ENCODE results near the gene IL11. TPM values are rescaled to one million over a fixed set of nuclear protein-coding genes. Genes with fewer than 3 reads are reported as not detected.

The IL11 gene
- total RNA-seq, 1 experiment from 2014 or later, result 1.8 TPM

DNA sequence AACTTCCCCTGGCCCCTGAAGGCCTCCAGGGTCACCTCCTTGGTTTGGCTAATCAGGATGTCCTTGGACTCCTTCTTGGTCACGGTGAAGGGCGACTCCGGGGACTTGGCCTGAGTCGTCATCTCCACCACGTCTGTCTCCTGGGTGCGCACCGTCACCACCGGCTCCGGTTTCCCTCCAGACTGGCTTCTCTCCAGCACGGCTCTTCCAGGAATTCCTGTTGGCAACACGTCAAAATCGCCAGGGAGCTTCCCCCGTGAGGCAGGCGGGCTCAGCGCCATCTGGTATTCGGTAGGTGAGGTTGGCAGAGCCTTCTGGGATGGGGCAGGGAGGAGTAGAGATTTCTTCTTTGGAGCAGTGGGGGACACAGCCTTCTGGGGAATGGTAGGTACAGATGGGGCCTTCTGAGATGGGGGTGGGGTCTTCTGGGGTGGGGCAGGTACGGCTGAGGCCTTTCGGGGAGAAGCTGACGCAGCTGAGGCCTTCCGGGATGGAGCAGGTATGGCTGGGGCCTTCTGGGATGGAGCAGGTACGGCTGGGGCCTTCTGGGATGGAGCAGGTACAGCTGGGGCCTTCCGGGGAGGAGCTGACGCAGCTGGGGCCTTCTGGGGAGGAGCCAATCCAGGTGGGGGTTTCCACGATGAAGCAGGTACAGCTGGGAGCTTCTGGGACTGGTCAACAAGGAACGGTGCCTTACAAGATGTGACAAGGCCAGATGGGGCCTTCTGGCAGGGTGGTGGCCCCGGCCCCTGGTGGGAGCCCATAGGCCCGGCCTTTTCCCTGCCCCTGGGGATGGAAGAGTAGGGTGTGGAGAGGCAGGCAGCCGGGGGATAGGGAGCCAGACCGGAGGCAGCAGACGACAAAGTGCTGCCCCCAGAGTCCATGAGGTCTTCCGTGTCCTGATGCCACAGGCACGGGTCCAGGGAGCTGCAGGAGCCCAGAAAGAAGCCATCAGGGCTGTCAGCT, 11.0 kb downstream of the IL11 start (continued):
- TF ChIP-seq, protein P1, sequence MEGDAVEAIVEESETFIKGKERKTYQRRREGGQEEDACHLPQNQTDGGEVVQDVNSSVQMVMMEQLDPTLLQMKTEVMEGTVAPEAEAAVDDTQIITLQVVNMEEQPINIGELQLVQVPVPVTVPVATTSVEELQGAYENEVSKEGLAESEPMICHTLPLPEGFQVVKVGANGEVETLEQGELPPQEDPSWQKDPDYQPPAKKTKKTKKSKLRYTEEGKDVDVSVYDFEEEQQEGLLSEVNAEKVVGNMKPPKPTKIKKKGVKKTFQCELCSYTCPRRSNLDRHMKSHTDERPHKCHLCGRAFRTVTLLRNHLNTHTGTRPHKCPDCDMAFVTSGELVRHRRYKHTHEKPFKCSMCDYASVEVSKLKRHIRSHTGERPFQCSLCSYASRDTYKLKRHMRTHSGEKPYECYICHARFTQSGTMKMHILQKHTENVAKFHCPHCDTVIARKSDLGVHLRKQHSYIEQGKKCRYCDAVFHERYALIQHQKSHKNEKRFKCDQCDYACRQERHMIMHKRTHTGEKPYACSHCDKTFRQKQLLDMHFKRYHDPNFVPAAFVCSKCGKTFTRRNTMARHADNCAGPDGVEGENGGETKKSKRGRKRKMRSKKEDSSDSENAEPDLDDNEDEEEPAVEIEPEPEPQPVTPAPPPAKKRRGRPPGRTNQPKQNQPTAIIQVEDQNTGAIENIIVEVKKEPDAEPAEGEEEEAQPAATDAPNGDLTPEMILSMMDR (IDR thresholded peaks at IDR 0.05), result no peak
- TF ChIP-seq, protein P2, sequence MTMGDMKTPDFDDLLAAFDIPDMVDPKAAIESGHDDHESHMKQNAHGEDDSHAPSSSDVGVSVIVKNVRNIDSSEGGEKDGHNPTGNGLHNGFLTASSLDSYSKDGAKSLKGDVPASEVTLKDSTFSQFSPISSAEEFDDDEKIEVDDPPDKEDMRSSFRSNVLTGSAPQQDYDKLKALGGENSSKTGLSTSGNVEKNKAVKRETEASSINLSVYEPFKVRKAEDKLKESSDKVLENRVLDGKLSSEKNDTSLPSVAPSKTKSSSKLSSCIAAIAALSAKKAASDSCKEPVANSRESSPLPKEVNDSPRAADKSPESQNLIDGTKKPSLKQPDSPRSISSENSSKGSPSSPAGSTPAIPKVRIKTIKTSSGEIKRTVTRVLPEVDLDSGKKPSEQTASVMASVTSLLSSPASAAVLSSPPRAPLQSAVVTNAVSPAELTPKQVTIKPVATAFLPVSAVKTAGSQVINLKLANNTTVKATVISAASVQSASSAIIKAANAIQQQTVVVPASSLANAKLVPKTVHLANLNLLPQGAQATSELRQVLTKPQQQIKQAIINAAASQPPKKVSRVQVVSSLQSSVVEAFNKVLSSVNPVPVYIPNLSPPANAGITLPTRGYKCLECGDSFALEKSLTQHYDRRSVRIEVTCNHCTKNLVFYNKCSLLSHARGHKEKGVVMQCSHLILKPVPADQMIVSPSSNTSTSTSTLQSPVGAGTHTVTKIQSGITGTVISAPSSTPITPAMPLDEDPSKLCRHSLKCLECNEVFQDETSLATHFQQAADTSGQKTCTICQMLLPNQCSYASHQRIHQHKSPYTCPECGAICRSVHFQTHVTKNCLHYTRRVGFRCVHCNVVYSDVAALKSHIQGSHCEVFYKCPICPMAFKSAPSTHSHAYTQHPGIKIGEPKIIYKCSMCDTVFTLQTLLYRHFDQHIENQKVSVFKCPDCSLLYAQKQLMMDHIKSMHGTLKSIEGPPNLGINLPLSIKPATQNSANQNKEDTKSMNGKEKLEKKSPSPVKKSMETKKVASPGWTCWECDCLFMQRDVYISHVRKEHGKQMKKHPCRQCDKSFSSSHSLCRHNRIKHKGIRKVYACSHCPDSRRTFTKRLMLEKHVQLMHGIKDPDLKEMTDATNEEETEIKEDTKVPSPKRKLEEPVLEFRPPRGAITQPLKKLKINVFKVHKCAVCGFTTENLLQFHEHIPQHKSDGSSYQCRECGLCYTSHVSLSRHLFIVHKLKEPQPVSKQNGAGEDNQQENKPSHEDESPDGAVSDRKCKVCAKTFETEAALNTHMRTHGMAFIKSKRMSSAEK (CRISPR knock-in tag; IDR thresholded peaks at IDR 0.05; ENCODE audit: borderline replicate concordance), result no peak

DNA sequence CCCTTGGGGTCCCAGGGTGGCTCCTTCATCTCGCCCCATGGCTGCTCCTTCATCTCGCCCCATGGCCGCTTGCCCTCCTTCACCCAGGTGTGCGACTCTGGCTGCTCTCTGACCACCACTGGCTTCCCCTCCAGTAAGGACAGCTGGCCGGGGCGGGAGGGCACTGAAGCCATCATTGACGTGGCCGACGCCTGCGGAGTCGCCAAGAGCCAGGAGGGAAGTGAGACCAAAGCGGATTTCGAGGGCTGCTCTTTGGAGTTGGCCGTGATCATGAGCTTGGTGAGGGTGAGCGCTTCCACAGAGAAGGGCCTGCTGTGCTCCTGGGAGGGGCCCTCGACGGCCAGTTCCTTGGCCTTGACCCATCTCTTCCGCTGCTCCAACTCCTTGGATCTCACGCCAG, 11.8 kb downstream of the IL11 start:
- H3K4me1 Mint-ChIP-seq, result peaks cover 7% of the 10 kb centered on the region
- H3K36me3 Mint-ChIP-seq, result no peaks in the 10 kb centered on the region
- H3K27me3 Mint-ChIP-seq (ENCODE audit: low read depth), result peaks cover 61% of the 10 kb centered on the region
- TF ChIP-seq, protein P3, sequence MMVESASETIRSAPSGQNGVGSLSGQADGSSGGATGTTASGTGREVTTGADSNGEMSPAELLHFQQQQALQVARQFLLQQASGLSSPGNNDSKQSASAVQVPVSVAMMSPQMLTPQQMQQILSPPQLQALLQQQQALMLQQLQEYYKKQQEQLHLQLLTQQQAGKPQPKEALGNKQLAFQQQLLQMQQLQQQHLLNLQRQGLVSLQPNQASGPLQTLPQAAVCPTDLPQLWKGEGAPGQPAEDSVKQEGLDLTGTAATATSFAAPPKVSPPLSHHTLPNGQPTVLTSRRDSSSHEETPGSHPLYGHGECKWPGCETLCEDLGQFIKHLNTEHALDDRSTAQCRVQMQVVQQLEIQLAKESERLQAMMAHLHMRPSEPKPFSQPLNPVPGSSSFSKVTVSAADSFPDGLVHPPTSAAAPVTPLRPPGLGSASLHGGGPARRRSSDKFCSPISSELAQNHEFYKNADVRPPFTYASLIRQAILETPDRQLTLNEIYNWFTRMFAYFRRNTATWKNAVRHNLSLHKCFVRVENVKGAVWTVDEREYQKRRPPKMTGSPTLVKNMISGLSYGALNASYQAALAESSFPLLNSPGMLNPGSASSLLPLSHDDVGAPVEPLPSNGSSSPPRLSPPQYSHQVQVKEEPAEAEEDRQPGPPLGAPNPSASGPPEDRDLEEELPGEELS (CRISPR knock-in tag; IDR thresholded peaks at IDR 0.05), result no peak
- TF ChIP-seq ZBTB21 (CRISPR knock-in tag; IDR thresholded peaks at IDR 0.05; ENCODE audit: borderline replicate concordance) (no peak), TEAD1 (CRISPR knock-in tag; IDR thresholded peaks at IDR 0.05) (no peak), NR2C2 (CRISPR knock-in tag; IDR thresholded peaks at IDR 0.05) (no peak), ETV6 (CRISPR knock-in tag; IDR thresholded peaks at IDR 0.05) (no peak), TEAD4 (CRISPR knock-in tag; IDR thresholded peaks at IDR 0.05) (no peak), NFE2L1 (CRISPR knock-in tag; IDR thresholded peaks at IDR 0.05) (no peak), ZNF416 (CRISPR knock-in tag; IDR thresholded peaks at IDR 0.05) (no peak)
- TF ChIP-seq, protein P4, sequence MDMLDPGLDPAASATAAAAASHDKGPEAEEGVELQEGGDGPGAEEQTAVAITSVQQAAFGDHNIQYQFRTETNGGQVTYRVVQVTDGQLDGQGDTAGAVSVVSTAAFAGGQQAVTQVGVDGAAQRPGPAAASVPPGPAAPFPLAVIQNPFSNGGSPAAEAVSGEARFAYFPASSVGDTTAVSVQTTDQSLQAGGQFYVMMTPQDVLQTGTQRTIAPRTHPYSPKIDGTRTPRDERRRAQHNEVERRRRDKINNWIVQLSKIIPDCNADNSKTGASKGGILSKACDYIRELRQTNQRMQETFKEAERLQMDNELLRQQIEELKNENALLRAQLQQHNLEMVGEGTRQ (CRISPR knock-in tag; IDR thresholded peaks at IDR 0.05), result no peak
- TF ChIP-seq, protein P5, sequence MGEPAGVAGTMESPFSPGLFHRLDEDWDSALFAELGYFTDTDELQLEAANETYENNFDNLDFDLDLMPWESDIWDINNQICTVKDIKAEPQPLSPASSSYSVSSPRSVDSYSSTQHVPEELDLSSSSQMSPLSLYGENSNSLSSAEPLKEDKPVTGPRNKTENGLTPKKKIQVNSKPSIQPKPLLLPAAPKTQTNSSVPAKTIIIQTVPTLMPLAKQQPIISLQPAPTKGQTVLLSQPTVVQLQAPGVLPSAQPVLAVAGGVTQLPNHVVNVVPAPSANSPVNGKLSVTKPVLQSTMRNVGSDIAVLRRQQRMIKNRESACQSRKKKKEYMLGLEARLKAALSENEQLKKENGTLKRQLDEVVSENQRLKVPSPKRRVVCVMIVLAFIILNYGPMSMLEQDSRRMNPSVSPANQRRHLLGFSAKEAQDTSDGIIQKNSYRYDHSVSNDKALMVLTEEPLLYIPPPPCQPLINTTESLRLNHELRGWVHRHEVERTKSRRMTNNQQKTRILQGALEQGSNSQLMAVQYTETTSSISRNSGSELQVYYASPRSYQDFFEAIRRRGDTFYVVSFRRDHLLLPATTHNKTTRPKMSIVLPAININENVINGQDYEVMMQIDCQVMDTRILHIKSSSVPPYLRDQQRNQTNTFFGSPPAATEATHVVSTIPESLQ (CRISPR knock-in tag; IDR thresholded peaks at IDR 0.05), result no peak
- TF ChIP-seq, protein P6, sequence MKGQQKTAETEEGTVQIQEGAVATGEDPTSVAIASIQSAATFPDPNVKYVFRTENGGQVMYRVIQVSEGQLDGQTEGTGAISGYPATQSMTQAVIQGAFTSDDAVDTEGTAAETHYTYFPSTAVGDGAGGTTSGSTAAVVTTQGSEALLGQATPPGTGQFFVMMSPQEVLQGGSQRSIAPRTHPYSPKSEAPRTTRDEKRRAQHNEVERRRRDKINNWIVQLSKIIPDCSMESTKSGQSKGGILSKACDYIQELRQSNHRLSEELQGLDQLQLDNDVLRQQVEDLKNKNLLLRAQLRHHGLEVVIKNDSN (CRISPR knock-in tag; IDR thresholded peaks at IDR 0.05), result no peak
- TF ChIP-seq, protein P7, sequence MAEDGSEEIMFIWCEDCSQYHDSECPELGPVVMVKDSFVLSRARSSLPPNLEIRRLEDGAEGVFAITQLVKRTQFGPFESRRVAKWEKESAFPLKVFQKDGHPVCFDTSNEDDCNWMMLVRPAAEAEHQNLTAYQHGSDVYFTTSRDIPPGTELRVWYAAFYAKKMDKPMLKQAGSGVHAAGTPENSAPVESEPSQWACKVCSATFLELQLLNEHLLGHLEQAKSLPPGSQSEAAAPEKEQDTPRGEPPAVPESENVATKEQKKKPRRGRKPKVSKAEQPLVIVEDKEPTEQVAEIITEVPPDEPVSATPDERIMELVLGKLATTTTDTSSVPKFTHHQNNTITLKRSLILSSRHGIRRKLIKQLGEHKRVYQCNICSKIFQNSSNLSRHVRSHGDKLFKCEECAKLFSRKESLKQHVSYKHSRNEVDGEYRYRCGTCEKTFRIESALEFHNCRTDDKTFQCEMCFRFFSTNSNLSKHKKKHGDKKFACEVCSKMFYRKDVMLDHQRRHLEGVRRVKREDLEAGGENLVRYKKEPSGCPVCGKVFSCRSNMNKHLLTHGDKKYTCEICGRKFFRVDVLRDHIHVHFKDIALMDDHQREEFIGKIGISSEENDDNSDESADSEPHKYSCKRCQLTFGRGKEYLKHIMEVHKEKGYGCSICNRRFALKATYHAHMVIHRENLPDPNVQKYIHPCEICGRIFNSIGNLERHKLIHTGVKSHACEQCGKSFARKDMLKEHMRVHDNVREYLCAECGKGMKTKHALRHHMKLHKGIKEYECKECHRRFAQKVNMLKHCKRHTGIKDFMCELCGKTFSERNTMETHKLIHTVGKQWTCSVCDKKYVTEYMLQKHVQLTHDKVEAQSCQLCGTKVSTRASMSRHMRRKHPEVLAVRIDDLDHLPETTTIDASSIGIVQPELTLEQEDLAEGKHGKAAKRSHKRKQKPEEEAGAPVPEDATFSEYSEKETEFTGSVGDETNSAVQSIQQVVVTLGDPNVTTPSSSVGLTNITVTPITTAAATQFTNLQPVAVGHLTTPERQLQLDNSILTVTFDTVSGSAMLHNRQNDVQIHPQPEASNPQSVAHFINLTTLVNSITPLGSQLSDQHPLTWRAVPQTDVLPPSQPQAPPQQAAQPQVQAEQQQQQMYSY (CRISPR knock-in tag; IDR thresholded peaks at IDR 0.05), result no peak
- TF ChIP-seq, protein P8, sequence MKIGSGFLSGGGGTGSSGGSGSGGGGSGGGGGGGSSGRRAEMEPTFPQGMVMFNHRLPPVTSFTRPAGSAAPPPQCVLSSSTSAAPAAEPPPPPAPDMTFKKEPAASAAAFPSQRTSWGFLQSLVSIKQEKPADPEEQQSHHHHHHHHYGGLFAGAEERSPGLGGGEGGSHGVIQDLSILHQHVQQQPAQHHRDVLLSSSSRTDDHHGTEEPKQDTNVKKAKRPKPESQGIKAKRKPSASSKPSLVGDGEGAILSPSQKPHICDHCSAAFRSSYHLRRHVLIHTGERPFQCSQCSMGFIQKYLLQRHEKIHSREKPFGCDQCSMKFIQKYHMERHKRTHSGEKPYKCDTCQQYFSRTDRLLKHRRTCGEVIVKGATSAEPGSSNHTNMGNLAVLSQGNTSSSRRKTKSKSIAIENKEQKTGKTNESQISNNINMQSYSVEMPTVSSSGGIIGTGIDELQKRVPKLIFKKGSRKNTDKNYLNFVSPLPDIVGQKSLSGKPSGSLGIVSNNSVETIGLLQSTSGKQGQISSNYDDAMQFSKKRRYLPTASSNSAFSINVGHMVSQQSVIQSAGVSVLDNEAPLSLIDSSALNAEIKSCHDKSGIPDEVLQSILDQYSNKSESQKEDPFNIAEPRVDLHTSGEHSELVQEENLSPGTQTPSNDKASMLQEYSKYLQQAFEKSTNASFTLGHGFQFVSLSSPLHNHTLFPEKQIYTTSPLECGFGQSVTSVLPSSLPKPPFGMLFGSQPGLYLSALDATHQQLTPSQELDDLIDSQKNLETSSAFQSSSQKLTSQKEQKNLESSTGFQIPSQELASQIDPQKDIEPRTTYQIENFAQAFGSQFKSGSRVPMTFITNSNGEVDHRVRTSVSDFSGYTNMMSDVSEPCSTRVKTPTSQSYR (CRISPR knock-in tag; IDR thresholded peaks at IDR 0.05), result no peak
- H3K27ac Mint-ChIP-seq, result no peak overlapping the region
- H3K9me3 Mint-ChIP-seq, result no peaks in the 10 kb centered on the region
- DNase-seq (ENCODE audit: low spot score), result no peak
- no peak for ATAC-seq
- POLR2A ChIA-PET, result interaction anchor here (0.5 to 1.8 kb wide), 3 partner anchors 10 to 81 kb away, joined by 4 to 5 read pairs (median 4); partner anchors contain the start of gene KMT5C
- no peak overlapping the region for H3K4me3 Mint-ChIP-seq
- CTCF ChIA-PET, result interaction anchor here (1.8 kb wide), 1 partner anchor 28 kb away, joined by 8 read pairs; no protein-coding TSS in a partner anchor

Measured in WTC11 (cell line).